Fibroblast of skin of left quadriceps (primary cell): ENCODE measurements around the gene IL9R.
"Not testable (repeated sequence)": the region's sequence is repeated elsewhere in the genome, so short reads cannot be mapped to it uniquely, and the experiment has no call there.

Experiments
- DNase-seq, 2 experiments: peaks; one replicate each; pipeline ENCODE4 v3.0.0-alpha.2; 2013; ENCODE audit warnings: low read depth in 2 of 2

The IL9R gene, protein sequence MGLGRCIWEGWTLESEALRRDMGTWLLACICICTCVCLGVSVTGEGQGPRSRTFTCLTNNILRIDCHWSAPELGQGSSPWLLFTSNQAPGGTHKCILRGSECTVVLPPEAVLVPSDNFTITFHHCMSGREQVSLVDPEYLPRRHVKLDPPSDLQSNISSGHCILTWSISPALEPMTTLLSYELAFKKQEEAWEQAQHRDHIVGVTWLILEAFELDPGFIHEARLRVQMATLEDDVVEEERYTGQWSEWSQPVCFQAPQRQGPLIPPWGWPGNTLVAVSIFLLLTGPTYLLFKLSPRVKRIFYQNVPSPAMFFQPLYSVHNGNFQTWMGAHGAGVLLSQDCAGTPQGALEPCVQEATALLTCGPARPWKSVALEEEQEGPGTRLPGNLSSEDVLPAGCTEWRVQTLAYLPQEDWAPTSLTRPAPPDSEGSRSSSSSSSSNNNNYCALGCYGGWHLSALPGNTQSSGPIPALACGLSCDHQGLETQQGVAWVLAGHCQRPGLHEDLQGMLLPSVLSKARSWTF

DNA sequence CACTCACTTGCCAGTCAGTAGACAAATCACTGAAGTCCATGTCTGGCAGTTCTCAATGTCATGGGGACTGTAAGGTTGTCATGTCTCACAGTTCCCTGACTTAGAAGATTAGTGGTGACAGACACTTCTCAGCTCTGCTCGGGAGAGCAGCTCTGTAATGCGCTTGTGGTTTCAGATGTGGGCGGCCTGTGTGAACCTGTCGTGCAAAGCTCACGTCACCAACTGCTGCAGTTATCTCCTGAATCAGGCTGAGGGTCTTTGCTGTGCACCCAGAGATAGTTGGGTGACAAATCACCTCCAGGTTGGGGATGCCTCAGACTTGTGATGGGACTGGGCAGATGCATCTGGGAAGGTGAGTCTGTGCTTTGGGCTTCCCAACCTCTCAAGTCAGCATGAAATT lies at the start of gene IL9R:
IL9R (plus strand) TSS at position 261 of the 400 bp plus-strand sequence; CDS start at position 325, 64 bp downstream.
- DNase-seq: no peak

DNA sequence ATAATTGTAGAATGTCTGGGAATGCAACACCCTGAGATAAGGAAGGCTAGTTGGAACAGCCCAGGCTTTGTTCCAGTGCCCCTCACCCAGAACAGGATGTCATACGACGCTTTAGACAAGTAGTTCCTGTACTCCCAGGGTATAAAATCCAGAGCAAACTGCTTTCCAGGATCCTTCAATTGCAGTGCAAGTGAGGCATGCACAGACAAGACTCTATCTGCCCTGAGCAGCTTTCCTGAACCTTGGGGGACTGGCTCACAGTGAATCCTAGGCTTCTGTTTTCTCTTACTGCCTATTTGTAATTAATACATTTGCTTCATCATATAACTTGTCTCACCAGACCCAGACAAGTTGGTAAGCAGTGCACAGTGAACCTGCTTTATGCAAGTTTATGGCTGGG lies 48.4 kb upstream of the IL9R start:
- no peak for DNase-seq

DNA sequence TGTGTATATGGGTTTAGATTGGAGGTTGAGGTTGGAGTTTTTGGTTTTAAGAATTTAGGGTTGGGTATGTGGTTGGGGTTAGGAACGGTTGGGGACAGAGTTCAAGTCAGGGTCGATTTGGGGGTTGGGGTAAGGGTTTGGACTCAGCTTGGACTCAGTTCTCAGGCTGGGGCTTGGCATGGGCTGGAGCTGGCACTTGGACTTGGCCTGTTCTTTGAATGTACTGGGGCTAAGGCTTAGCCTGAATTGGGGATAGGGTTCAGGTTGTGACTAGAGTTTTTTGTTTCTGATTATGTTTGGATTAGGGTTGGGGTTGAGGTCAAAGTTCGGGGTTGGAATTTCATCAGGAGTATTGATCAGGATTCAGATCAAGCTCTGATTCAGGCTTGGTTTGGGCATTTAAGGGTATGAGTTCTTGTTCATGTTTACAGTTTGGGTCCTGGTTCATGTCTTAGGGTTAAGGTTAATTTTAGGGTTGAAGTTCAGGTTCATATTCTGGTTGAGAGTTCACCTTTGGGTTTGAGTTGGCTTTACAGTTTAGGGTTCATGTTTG lies 46.2 kb upstream of the IL9R start:
- no peak for DNase-seq

DNA sequence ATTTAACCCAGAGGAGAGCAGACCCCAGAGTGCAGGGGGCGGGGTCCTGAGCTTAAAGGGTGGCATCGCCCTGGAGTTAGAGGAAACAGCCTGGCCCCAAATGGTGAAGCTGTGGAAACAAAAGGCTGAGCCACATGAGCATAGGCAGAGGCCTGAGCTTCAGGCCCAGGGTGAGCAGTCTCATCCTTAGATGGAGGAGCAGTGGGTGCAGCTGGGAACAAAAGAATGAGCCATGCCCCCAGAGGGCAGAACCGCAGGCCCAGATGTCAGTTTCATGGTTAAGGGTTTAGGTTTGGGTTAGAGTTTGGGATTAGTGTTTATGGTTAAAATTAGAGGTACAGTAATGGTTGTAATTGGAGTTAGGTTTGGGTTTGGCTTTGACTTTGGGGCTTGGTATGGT lies 44.4 kb upstream of the IL9R start:
- DNase-seq: no peak

DNA sequence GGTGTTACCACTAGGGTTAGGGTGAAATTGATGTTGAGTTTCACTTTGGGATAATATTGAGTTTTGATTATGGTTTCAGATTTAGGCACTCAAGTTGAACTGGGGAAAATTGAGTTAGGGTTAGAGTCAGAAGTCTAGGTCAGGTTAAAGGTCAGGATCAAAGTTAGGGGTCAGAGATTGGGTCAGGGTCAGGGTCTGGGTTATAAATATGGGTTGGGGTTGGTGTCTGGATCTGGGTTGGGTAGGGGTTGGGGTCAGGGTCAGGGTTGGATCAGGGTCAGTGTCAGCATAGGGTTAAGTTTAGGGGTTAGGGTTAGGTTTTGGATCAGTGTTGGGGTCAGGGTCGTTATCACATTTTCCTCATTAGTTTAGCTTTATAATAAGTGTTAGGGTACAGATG lies 42.7 kb upstream of the IL9R start:
- DNase-seq: no peak

DNA sequence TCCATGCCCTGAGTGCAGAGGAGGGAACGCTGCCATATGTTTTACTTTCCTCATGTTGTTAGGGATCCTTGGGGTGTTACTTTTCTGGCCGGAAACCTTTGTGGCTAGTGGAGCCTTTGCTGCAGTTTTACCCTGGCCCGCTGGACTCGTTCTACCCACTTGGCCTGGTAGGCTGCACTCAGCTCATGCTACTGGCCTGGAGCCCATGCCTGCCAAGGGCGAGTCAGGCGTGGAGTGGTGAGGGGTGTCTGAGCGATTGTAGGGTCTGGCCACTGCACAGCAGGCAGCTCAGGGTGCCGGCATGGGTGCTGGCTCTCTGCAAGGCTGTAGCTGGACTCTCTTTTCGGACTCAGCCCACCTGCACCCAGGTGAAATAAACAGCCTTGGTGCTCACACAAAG lies 41.4 kb upstream of the IL9R start:
- no peak for DNase-seq

DNA sequence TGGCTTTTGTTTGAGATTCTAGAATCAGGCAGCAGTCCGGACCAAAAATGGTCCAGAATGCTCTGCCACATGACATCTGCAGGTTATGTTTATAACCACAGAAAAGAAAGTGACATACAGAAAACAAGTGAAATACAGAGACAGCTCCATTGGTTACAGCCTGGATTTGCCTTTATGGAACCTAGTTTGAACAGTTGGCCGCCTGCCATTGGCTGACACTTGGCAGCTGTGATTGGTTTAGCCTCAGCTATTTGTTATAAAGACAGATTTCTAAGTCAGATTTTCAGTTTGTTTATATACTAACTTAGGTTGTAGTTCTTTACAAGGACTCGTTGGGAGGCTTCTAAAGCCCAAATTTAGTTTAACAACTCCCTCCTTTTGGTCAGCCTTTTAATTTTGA lies 40.8 kb upstream of the IL9R start:
- DNase-seq: no peak

DNA sequence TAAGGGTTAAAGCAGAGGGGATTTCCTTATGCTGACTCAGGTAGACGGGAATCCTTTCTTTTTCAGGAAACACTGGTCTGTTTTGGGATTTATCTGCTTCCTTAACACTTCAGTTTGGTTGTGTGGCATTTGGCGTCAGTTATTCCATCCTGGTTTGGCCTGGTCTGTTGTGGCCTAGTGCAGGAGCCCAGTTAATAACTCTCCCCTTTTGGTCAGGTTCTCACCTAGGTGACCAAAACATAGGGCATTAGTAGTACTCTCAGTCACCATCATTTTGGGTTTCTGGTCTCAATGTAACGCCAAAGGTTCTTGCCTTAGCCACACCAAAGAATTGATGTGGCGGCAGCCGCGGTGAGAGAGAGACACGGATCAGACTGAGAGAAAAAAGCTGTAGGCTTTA lies 39.7 kb upstream of the IL9R start:
- no peak for DNase-seq

DNA sequence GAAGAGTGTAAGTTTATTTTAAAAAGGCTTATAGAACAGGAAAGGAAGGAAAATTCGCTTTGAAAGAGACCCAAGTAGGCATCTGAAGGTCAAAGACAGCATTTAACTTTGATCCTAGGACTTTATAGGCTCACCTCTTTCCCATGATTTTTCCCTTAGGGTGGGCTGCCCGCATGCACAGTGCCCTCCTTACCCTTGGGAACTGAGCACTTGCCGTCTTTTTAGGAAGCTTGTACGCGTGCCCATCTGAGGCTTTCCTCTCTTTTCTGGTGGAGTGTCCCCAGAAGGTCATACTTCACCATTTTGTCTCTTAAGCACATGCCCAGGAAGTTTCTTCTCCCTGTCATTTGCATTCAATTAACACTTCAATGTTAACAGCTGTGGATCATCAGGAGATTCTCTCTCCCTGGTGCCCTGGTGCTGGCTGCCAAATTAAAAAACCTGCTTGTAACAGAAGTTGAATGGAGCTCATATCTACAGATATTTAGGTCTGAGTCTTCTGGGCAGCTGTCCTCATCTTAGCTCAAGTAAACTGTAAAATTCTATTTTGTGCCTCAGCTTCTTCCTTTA lies 38.4 kb upstream of the IL9R start:
- DNase-seq: no peak

DNA sequence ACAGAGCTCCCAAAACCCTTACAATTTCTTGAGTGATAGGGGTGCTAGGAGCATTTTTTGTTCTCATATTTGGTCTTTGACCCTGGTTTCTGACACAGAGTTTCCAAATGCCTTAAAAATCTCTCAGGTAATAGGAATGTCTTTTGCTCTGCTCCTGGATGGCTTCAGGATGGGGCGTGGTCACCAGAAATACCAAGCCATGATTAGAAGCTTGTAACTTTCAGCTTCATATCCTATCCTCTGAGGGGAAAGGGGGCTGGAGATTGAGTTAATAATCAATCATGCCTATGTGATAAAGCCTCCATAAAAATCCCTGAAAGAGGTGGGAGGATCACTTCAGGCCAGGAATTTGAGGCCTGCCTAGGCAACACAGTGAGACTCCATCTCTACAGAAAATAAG lies 34.6 kb upstream of the IL9R start:
- no peak for DNase-seq

DNA sequence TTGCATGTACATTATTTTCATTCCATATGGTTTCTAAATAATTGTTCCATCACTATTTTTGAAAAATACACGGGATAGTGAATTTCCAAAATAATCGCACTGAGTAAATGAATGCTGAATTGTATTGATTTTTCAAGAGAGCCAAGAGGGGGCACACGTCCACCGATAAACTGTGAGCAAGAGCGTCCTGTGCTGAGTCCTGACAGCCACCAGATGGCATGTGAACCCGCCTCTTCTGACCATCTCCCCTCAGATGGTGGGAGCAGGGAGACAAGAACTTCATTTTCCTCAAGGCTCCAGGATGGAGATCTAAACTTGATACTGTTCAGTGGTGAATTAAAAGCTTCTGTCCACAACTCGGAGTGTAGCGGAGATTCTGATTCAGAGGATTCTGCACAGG lies 30.6 kb upstream of the IL9R start:
- DNase-seq: no peak

DNA sequence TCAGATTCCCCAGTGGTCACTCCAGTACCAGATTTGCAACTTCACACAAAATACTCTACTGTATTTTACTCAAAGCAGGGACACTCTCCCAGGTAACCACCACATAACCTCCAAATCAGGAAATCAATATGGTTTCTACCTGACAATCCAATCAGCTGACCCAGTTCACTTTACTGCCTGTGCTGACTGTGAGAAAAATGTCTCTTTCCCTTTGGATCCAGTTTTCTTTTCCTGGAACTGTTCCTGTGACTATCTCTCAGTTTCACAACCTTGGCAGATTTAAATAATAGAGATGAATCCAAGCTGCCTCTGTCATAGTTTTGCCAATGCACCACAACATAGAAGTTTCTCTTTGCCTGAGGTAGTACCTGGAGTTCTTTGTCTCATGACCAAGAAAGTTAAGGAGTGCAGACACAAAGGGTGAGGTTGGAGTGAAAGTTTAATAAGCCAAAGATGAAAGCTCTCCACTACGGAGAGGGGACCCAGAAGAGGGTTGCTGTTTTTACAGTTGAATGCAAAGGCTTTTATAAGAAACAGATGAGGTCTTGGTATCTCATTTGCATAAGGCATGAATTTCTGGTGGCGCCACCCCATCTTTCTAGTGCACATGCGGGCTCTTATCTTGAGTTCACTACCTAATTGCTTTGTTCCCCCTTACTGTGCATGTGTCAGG lies 29.7 kb upstream of the IL9R start:
- no peak for DNase-seq

DNA sequence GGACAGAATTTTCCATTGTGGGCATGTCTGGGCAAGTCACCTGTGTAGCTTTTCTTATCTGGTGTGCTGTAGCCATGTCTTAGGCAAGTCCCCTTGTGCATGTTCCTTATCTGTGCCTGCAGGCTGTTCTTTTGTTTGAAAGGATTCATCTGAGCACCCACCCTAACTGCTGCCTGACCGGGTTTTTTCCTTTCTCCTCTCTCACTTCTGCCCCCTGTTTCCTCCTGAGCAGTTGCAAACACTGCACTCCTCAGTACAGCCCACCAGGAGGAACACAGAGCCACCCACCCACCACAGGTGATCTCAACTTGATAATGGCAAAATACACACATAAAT lies 29.2 kb upstream of the IL9R start:
- no peak for DNase-seq

DNA sequence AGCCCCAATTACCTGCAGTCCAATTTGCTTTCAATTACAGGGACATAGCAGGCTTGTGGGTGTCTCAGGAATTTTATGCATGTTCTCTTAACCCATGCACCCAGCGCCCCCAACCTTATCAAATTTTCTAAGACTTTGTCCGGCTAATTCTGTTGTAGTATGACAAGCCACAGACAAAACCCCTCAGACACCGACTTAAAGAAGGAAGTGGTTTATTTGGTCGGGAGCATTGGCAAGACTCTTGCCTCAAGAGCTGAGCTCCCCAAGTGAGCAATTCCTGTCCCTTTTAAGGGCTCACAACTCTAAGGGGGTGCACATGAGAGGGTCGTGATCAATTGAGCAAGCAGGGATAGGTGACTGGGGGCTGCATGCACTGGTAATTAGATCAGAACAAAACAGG lies 28.7 kb upstream of the IL9R start:
- no peak for DNase-seq

DNA sequence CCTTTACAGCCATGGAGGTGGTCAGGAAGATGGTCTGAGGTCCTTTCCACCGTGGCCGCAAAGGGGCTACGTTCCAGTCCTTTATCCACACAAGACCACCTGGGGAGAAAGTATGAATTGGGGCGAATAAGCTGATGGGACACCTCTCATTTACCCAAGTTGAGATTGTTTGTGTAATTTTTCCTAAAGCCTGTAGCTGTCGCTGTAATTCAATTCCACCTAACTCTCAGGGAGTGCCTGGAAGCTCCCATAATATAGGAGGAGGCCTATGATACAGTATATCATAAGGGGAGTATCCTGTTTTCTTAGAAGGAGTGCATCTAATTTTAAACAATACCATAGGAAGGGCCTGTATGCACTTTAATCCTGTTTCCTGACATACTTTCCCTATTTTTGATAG lies 25.8 kb upstream of the IL9R start:
- not testable (repeated sequence) for DNase-seq

DNA sequence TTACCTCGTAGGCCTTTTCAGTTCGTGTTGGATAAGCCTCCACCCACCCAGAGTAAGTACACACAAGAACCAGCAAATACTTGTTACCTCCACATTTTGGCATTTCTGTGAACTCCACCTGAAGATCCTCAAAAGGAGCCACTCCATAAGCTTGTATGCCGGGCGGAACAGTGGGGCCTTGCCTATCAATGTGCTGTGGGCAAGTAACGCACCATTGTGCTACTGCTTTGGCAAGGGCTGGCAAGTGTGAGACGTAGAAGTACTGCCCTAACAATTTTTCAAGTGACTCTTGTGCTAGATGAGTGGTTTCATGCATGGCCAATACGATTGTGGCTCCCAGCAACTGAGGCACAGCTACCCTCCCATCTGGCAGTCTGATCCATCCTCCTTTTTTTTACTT lies 25.3 kb upstream of the IL9R start:
- not testable (repeated sequence) for DNase-seq

DNA sequence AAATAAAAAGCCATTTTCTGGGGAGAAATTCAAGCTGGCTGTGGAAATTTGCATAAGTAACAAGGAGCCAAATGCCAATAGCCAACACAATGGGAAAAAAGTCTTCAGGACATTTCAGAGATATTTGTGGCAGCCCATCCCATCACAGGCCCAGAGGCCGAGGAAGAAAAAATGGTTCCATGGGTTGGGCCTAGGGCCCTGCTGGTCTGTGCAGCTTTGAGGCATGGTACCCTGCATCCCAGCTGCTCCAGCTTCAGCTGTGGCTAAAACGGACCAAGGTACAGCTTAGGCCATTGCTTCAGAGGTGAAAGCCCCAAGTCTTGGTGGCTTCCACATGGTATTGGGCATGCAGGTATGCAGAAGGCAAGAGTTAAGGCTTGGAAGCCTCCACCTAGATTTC lies 14.2 kb upstream of the IL9R start:
- DNase-seq: no peak

DNA sequence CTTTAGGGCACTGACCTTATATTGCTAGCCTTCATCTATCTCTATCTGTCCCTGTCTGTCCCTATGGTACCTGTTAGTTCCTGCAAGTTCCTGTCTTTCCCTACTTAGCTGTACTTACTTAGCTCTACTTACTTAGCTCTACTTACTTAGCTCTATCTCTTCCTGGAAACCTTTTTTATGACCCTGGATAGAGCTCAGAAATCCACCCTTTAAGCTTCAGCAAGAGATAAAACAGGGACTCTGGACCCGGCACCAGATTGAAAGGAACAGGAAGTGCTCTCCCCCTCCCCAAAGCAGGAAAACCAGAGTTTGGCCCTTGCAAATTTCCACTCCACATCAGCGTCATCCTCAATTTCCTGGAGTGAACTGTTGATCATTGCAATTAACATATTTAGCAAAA lies 12.3 kb upstream of the IL9R start:
- DNase-seq: no peak

DNA sequence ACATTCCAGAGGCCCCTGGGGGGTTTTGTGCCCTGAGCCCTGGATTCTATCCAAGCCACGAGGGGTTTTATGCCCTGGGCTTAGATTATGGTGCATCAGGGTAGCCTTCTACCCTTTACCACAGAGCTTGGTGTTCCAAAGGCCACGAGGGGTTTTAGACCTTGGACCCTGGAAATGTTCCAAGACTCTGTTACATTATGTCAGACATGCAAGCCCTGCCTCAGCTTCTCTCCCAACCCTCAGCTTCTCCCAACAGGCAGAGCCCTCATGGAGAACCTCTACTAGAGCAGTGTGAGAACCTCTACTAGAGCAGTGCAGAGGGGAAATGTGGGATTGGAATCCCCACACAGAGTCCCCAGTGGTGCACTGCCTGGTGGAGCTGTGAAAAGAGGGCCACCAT lies 10.5 kb upstream of the IL9R start:
- not testable (repeated sequence) for DNase-seq

DNA sequence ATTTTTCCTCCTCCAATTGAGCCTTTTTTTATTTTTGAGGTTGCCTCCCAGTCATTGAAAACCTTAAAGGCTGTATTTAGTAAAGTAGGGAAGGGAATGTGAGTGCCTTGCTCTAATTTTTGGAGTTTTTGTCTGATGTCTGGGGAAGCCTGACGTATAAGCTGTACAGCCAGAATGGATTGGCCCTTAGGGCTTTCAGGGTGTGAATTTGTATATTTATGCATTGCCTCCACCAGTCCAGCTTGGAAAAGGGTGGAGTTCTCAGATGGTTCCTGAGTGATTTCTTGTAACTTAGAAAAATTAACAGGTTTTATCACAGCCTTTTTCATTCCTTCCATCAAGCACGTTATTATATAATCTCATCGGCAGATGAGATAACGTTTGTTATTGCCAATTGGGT lies 8.6 kb upstream of the IL9R start:
- DNase-seq: no peak

DNA sequence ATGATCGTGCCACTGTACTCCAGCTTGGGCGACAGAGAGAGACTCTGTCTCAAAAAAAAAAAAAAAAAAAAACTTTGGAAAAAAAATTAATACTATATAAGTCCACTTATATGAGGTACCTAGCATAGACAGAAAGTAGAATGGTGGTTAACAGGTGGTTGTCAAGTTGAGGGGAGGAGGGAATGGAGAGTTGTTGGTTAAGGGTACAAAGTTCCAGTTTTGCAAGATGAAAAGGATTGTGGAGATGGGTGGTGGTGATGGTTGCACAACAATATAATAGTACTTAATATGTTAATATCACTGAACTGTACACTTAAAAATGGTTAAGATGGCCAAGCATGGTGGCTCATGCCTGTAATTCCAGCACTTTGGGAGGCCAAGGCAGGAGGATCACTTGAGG lies 4.1 kb upstream of the IL9R start:
- DNase-seq: no peak

DNA sequence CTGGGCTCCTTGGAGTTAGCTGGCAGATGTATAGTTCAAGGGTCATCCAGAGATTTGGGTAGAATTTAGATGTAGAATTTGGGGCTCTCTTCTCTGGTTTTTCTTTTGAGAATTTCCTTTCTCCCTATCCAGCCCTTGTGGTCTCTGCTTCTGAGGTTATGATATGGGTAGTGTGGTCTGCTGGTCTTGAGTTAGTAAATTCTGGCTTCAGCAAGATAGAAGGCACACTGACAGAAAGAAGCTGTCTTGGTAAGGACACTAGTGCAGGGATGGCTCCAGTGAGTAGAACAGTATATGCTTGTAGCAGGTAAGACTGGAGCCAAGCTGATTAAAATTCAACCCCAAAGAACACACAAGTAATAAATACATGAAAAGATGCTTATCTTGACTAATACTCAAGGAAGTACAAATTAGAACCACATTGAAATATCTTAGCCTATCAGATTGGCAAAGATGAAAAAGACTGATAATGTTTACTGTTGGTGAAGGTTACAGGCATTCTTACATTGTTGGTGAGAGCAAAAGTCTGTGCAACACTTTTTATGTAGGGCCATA lies 2.1 kb upstream of the IL9R start:
- DNase-seq: no peak

DNA sequence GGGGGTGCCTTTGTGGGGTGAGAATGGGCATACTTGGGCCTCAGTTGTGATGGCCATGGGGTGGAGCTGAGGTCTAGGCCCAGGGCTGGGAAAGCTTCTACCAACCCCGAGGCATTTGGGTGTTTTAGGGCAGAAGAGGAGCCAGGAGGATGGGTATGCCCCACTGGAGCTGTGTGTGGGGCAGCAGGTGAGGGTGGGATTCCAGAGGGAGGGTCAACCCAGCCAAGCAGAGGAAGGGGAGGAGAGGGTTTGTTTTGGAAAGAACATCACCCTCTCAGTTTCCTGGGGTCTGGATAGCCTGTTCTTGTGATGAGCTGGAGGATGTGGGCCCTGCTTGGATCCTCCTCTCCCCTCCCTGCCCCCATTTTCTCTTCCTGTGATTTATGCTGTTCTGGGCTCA lies 620 bp downstream of the IL9R start:
- DNase-seq: no peak
